HG03103 (cell line): Measurements from ENCODE around the gene SAMD1.

ENCODE experiments used
- ATAC-seq: cut with Tn5 transposase; IDR thresholded peaks from one replicate; pipeline ENCODE4 v1.9.1; 2021; ENCODE audit warnings: low read depth; ENCODE audit not compliant: unreplicated experiment

SAMD1 gene

GRCh38 chr19:14113762-14114414, 23.3 kb upstream of the SAMD1 start:
- no peak for ATAC-seq

GRCh38 chr19:14112809-14113385, 22.3 kb upstream of the SAMD1 start:
- no peak for ATAC-seq

- ATAC-seq, result no peak
Observed at GRCh38 chr19:14112051-14112808, 21.7 kb upstream of the SAMD1 start.

DNA sequence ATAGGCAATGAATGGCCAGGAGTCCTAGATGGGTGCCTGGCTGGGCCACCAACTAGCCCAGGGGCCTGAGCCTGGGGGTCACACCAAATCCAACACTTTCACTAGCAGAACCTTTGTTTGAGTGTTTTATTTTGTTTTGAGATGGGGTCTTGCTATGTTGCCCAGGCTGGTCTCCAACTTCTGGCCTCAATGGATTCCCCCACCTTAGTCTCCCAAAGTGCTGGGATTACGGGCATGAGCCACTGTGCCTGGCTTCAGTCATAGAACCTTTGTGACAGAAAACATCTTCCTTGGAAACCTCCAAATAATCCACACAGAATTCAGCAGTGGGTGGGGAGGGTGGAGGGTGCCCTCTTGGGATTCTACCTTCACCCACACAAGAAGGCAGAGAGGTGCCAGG, 20.9 kb upstream of the SAMD1 start:
- no peak for ATAC-seq

- ATAC-seq, result no peak
Observed at GRCh38 chr19:14110650-14111049, 20.1 kb upstream of the SAMD1 start.

DNA sequence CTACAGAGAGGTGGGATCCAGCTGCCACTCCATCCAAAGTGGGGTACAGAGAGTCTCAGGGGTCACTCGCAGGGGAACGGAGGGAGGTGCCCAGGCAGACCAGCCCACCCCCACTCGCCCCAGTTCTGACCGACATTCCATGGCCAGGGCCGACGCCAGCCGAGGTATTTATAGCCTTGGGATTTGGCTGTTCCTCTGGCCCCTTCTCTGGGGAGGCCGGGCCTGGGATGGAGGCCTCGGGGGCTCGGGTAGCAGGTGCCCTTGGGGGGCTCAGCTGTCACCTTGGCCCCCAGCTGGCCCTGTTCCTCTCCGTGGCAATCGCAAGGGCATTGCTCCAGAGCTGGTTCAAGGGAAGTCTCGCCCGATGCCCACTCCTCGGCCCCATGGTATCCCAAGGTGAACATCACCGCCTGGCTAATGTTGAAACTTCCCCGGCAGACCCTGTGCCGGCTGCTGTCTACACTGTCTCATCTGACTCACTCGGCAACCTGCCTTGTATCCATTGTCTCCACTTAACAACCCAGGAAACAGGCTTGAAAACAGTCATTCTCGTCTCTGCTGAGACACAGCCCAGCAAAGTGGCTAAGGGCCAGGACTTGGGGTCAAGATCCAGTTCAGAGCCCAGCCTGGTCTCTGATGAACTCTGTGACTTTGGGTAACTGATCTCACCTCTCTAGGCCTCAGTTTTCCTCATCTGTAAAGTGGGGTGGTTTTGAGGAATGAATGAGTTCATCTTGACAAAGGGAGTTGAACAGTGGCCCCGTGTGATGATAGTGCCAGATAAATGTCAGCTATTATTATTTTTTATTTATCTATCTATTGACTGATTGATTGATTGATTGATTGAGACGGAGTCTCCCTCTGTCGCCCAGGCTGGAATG, 17.3 kb upstream of the SAMD1 start:
- ATAC-seq, result no peak

DNA sequence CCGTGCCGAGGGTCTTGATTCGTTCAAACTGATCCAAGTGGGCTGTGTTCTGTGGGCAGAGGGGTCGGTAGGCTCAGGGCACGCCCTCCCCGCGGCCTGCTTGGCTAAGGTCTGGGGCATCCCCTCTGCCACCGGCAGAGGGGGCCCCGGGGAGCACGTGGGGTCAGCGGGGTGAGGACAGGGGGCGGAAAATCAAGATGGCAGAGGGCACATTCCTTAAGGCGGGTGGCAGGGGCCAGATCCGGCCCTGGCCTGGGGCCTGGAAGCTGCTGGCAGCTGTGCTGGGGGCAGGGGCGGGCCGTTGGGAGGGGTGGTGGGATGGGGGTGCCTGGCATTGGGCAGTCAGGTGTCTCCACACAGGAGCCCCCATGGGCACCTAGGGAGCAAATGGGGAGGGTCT, 16.3 kb upstream of the SAMD1 start:
- no peak for ATAC-seq

DNA sequence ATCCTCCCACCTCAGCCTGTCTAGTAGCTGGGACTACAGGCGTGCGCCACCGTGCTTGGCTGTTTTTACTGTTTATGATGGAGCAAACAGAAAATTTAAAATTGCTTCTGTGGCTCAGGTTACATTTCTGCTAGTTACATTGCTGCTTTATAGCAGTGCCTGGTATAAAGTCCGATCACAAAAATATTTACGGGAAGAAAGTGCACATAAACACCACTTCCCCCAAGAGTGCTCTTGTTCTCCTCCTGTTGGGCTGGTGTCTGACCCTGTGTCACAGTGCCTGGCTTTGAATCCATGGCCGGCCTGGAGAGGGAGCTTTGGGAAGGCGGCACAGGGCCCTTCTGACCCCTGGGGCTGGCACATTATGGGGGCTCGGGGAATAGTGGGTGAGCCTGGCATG, 15.1 kb upstream of the SAMD1 start:
- ATAC-seq, result no peak

GRCh38 chr19:14103310-14103709, 12.8 kb upstream of the SAMD1 start:
- no peak for ATAC-seq

- ATAC-seq, result no peak
Observed at GRCh38 chr19:14102756-14103155, 12.2 kb upstream of the SAMD1 start.

GRCh38 chr19:14102102-14102696, 11.6 kb upstream of the SAMD1 start:
- ATAC-seq, result no peak

DNA sequence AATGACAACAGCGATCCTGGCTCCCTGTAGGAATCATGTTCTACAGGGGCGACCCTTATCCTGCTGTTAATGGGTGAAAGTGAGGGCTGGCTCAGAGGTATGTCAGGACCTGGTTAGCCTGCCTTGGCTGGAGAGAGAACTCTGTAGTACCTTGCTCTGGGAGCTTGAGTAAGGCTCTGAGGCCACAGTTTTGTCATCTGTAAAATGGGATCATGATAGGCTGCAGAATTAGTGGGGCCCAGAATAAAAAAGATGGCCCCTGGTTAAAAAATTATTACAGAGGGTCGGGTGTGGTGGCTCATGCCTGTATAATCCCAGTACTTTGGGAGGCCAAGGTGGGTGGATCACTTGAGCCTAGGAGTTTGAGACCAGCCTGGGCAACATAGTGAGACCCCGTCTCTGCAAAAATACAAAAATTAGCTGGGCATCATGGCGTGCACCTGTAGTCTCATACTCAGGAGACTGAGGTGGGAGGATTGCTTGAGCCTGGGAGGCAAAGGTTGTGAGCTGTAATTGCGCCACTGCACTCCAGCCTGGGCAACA, 10.5 kb upstream of the SAMD1 start:
- ATAC-seq, result no peak

DNA sequence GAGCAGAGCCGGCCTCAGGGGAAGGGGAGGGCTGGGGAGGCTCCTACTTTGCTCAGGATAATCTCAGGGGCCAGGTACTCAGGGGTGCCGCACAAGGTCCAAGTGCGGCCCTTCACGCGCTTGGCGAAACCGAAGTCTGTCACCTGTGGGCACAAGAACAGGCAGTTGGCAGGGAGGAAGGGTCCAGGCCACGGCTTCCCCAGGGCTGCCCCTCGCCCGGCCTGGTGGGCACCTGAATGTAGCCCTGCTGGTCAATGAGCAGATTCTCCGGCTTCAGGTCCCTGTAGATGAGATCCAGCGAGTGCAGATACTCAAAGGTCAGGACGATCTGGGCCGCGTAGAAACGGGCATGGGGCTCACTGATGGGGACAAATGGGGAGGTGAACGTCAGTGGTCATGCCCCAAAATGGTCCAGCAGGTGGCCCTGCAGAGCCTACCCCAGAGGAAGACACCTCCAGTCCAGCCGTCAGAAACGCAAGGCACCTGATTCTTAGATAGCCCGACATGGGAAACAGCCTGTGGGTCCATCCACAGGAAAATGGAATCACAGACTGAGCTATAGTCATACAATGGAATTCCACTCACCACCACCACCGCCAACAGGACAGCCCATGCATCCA, 7.1 kb upstream of the SAMD1 start:
- no peak for ATAC-seq

GRCh38 chr19:14096272-14096992, 5.9 kb upstream of the SAMD1 start:
- ATAC-seq, result no peak

DNA sequence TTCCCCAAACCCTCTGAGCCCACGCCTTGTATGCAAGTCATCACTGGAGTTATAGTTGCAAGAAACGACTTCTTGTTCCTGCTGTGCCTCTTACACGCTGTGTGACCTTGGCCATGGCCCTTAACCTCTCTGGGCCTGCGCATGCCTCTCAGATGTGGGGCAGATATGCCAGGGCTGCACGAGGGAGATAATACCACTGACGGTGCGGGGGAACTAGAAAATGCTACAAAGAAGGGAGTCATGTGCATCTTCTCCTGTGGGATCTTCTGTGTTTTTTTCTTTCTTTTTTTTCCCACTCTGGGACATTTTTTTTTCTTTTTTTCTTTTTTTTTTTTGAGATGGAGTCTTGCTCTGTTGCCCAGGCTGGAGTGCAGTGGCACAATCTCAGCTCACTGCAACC, 4.3 kb upstream of the SAMD1 start:
- no peak for ATAC-seq

DNA sequence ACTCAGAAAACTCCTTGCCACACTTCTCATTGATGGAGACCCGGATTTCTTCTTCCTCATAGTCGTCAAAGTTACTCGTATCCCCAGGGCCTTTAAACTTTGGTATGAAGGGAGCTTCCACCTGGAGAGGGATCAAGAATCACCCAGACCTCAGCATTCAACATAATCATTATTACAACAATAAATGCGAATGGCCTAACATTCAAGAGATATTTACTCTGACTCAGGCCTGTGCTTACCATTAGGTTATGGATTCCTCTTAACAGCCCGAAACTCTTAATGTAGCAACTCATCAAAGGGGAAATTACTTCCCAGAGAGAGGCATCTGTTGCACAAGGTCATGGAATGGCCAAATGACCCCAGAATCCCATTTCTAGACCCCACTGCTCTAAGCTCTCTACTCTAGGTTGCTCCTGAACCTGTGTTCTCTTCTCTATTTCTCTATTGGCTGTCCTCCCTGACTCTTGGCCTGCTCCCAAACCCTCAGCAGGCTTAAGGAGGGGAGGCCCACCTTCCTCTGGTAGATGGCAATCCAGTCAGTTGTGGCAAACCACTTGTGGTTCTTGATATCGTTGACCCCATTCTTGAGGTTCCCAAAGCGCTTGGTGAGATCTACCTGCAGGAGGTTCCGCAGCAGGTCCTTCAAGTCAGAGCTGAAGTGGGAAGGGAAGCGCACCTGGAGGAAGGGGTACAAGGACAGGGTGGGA, 2.7 kb upstream of the SAMD1 start:
- no peak for ATAC-seq

DNA sequence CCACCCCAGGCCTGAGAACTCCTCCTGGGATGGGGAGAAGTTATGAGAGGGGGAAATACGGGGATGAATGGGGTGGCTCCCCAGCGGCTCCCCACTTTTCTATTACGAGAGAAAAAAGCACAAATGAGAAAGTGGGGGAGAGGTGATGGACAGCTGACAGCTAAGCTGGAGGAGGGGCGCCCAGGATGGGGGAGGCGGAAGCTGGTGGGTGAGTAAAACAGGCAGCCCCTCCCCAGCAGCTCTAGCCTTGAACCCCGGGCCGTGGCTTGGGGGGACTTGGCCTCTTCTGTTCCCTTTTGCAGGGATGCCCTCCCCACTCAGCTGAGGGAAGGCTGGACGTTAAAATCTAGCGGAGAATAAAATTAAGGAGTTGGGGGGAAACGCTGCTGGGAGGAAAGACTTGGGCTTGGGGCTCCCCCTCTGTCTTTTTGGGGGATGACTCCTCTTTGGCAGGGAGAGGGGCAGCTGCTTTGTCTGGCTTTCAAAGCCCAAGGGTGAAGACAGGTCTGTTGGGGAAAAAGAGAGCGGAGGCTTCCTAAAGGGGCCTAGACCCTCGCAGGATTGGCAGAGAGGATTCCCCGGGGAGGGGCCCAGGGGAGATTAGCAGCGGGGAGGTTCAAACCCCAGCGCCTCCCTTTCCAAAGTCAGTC, 1.4 kb upstream of the SAMD1 start:
- no peak for ATAC-seq
